Prostate gland (tissue), 2 donors: Measurements from ENCODE around the gene SPSB2. TPM values are rescaled to one million over a fixed set of nuclear protein-coding genes. Genes with fewer than 3 reads are reported as not detected.

Experiments
- DNase-seq: peaks from one replicate; pipeline ENCODE4 v3.0.0-alpha.2; 2019; ENCODE audit warnings: low spot score
- H3K27ac ChIP-seq, 2 donors: fragments of 200-600 bp; sonication (generic); 2 replicates each; pipeline ENCODE4 v1.5.1; 2017 to 2019
- H3K27me3 ChIP-seq: fragments of 200-600 bp; sonication (generic); replicated peaks from 2 replicates; pipeline ENCODE4 v1.5.1; 2019; ENCODE audit not compliant: insufficient read depth
- H3K36me3 ChIP-seq, 2 donors: fragments of 200-600 bp; sonication (generic); 1 replicate in 1 of 2; 2 replicates in 1 of 2; pipeline versions ENCODE4 v1.5.1 to v1.8.1; 2017 to 2019
- H3K4me1 ChIP-seq: fragments of 200-600 bp; sonication (generic); replicated peaks from 2 replicates; pipeline ENCODE4 v1.5.1; 2019
- H3K4me3 ChIP-seq, 2 donors: fragments of 200-600 bp; sonication (generic); 2 replicates each; pipeline ENCODE4 v1.5.1; 2017 to 2019
- H3K9me3 ChIP-seq: fragments of 200-600 bp; sonication (generic); 2 replicates; pipeline ENCODE4 v1.5.1; 2017
- CTCF ChIP-seq, 4 experiments: fragments of 200-600 bp in 2 of 4; fragments of 450-650 bp in 2 of 4; sonication (generic) in 2 of 4; IDR thresholded peaks; 1 replicate in 3 of 4; 2 replicates in 1 of 4; pipeline ENCODE4 v1.5.1; 2016 to 2019; ENCODE audit warnings: antibody characterized with exemption in 4 of 4, mild to moderate bottlenecking in 2 of 4, moderate library complexity in 2 of 4
- POLR2A ChIP-seq: fragments of 450-650 bp; IDR thresholded peaks from one replicate; pipeline ENCODE4 v1.6.1; 2016; ENCODE audit warnings: antibody characterized with exemption, mild to moderate bottlenecking
- POLR2AphosphoS5 ChIP-seq: sonication (generic); formaldehyde crosslinking; IDR thresholded peaks from one replicate; pipeline ENCODE4 v1.6.1; 2017; ENCODE audit warnings: antibody characterized with exemption
- WGBS: methylation state at CpG from one replicate; pipeline ENCODE4 v1.1.5; 2018; 5-methylcytosine and 5-hydroxymethylcytosine counted together
- intact Hi-C: fragments of 100-400 bp; cut with DNase I; formaldehyde crosslinking; loops from one replicate; pipeline ENCODE4 v1.14.2; 2022
- total RNA-seq, 2 donors: library from RNA; depleted of rRNA; stranded (reverse); fragments of >200 nt; gene quantifications; one replicate each; pipeline ENCODE4 v1.1.0, GENCODE V29; 2016

The SPSB2 gene
- total RNA-seq, 2 donors from 2014 or later = 12.7 to 23.5 TPM

GRCh38 chr12:6851921-6852650 lies 21.0 kb downstream of the SPSB2 start, which contains the start of gene USP5:
Gene USP5 (plus strand): TSS chr12:6852150. CDS start chr12:6852180, 30 bp downstream.
- no peaks in the 10 kb centered on the region for H3K9me3 ChIP-seq
- peak; percentile 23 for TF ChIP-seq POLR2A
- peak in 2 of 4 experiments; percentile 41 to 42 for TF ChIP-seq CTCF (IDR thresholded peaks at IDR 0.05)
- peak; percentile 92 for TF ChIP-seq POLR2AphosphoS5
- H3K27me3 ChIP-seq = no peaks in the 10 kb centered on the region
- peaks cover 12% of the 10 kb centered on the region for H3K4me1 ChIP-seq
- DNase-seq = peak; percentile 99
- peak within 1 kb of the TSS; percentile 83 to 95 for H3K27ac ChIP-seq
- H3K4me3 ChIP-seq = peak within 1 kb of the TSS; percentile 38 to 76
- H3K36me3 ChIP-seq = peaks cover 0 to 5% of the 10 kb centered on the region in 2 donors
- intact Hi-C loops = no loop called here
- WGBS = under 1% methylated on average over 58 of the region's 65 CpGs

GRCh38 chr12:6851153-6851920 lies 21.8 kb downstream of the SPSB2 start, which contains the start of gene CDCA3:
Gene CDCA3 (minus strand): TSS chr12:6851286. CDS start chr12:6850952, 334 bp downstream.
- intact Hi-C loops = no loop called here
- Histone ChIP-seq H3K9me3 (no peaks in the 10 kb centered on the region), H3K4me1 (peaks cover 12% of the 10 kb centered on the region), H3K36me3 (no peaks in the 10 kb centered on the region), H3K4me3 (peak within 1 kb of the TSS; percentile 38 to 76), H3K27me3 (no peaks in the 10 kb centered on the region), H3K27ac (peak within 1 kb of the TSS; percentile 83 to 95)
- WGBS = under 1% methylated on average over 37 of the region's 37 CpGs
- DNase-seq = peak; percentile 94
- peak; percentile 93 for TF ChIP-seq POLR2AphosphoS5
- peak in 2 of 4 experiments; percentile 2 to 3 for TF ChIP-seq CTCF (IDR thresholded peaks at IDR 0.05)
- TF ChIP-seq POLR2A = peak; percentile 53

- peaks cover 12% of the 10 kb centered on the region for H3K4me1 ChIP-seq
- 31% methylated on average over 16 of the region's 16 CpGs for WGBS
- no peaks in the 10 kb centered on the region for H3K9me3 ChIP-seq
- DNase-seq = no peak
- H3K36me3 ChIP-seq = no peaks in the 10 kb centered on the region
- TF ChIP-seq CTCF (IDR thresholded peaks at IDR 0.05) (no peak), POLR2AphosphoS5 (no peak), POLR2A (no peak)
- H3K4me3 ChIP-seq = no peak overlapping the region
- no peaks in the 10 kb centered on the region for H3K27me3 ChIP-seq
- intact Hi-C loops = no loop called here
- peak overlapping the region in 1 of 2 donors; percentile 95 for H3K27ac ChIP-seq
These were observed 22.3 kb downstream of the SPSB2 start for GRCh38 chr12:6850796-6851152.

GRCh38 chr12:6849976-6850560 lies 23.0 kb downstream of the SPSB2 start:
- DNase-seq = no peak
- TF ChIP-seq CTCF (IDR thresholded peaks at IDR 0.05) (no peak), POLR2AphosphoS5 (no peak), POLR2A (no peak)
- intact Hi-C loops = no loop called here
- H3K36me3 ChIP-seq = no peaks in the 10 kb centered on the region
- H3K27ac ChIP-seq = no peak overlapping the region
- no peaks in the 10 kb centered on the region for H3K27me3 ChIP-seq
- 66% methylated on average over 10 of the region's 10 CpGs for WGBS
- no peaks in the 10 kb centered on the region for H3K9me3 ChIP-seq
- no peak overlapping the region for H3K4me3 ChIP-seq
- H3K4me1 ChIP-seq = peaks cover 12% of the 10 kb centered on the region
